A549 (cell line): ENCODE measurements around the gene CEP192. TPM values are rescaled to one million over a fixed set of nuclear protein-coding genes. Genes with fewer than 3 reads are reported as not detected.

Experiments
- ATAC-seq, 2 experiments: fragments of 200-7000 bp in 1 of 2; fragments of >200 bp in 1 of 2; cut with Nextera tagmentation in 1 of 2; cut with Tn5 transposase in 1 of 2; 3 replicates each; pipeline versions ENCODE4 v1.8.0 to v1.9.1; 2018 to 2020; ENCODE audit warnings: mild to moderate bottlenecking in 1 of 2, moderate library complexity in 1 of 2
- CTCF ChIA-PET: fragments of 300-600 bp; sonication (Branson Sonifier 250); formaldehyde crosslinking; extraction: SDS; loops from one replicate; lab custom pipeline; 2021; ENCODE audit warnings: antibody characterized with exemption, inconsistent platforms; lab: Yijun Ruan, JAX
- POLR2A ChIA-PET: fragments of 350-600 bp; formaldehyde crosslinking; extraction: SDS; loops from one replicate; lab custom pipeline; 2021; ENCODE audit warnings: antibody characterized with exemption, inconsistent platforms; lab: Yijun Ruan, JAX
- DNase-seq, 2 experiments: peaks; one replicate each; pipeline versions ENCODE4 v3.0.0 to v3.0.0-alpha.2; 2011 to 2016; ENCODE audit warnings: low read depth in 1 of 2, low spot score in 1 of 2
- FAIRE-seq: peaks from 2 replicates; lab custom pipeline; 2011; peaks lifted over from hg19 to GRCh38; lab: Jason Lieb, UNC
- H3K27ac ChIP-seq, 2 experiments: fragments of >200 bp; sonication (Bioruptor Twin); formaldehyde crosslinking; 3 replicates each; pipeline ENCODE4 v1.5.1; 2016 to 2017
- H3K4me1 ChIP-seq: fragments of >200 bp; sonication (Bioruptor Twin); formaldehyde crosslinking; 3 replicates; pipeline ENCODE4 v1.6.1; 2016
- H3K4me2 ChIP-seq: fragments of >200 bp; sonication (Bioruptor Twin); formaldehyde crosslinking; 3 replicates; pipeline ENCODE4 v1.6.1; 2016
- H3K4me3 ChIP-seq: fragments of >200 bp; sonication (Bioruptor Twin); formaldehyde crosslinking; 3 replicates; pipeline ENCODE4 v1.5.1; 2016
- H3K9me3 ChIP-seq: fragments of >200 bp; sonication (Bioruptor Twin); formaldehyde crosslinking; 3 replicates; pipeline ENCODE4 v1.6.1; 2016
- BHLHE40 ChIP-seq: IDR thresholded peaks from 2 replicates; pipeline ENCODE4 v1.6.1; 2012; ENCODE audit warnings: low read depth, low read length, inconsistent platforms
- CHD2 ChIP-seq: fragments of 150-350 bp; IDR thresholded peaks from 2 replicates; pipeline ENCODE4 v1.6.1; 2014; ENCODE audit warnings: low read length; ENCODE audit not compliant: partially characterized antibody
- CHD4 ChIP-seq: fragments of 200-600 bp; sonication (generic); IDR thresholded peaks from 2 replicates; pipeline ENCODE4 v1.6.1; 2016; ENCODE audit warnings: antibody characterized with exemption, mild to moderate bottlenecking, borderline replicate concordance
- EHF ChIP-seq: fragments of 250-450 bp; sonication (Bioruptor Pico); IDR thresholded peaks from 2 replicates; pipeline ENCODE4 v1.5.0; 2020; ENCODE audit warnings: mild to moderate bottlenecking
- ELK1 ChIP-seq: fragments of 150-350 bp; IDR thresholded peaks from 2 replicates; pipeline ENCODE4 v1.6.1; 2014; ENCODE audit warnings: low read depth, mild to moderate bottlenecking, low read length
- ESRRA ChIP-seq: fragments of 150-350 bp; IDR thresholded peaks from 2 replicates; pipeline ENCODE4 v1.6.1; 2014; ENCODE audit warnings: mild to moderate bottlenecking, low read length, borderline replicate concordance
- FOXS1 ChIP-seq: fragments of 250-450 bp; sonication (Bioruptor Pico); IDR thresholded peaks from 2 replicates; pipeline ENCODE4 v1.5.0; 2020; ENCODE audit warnings: mild to moderate bottlenecking, moderate library complexity
- GATA3 ChIP-seq: IDR thresholded peaks from 2 replicates; pipeline ENCODE4 v1.6.1; 2012; ENCODE audit warnings: borderline replicate concordance
- HES2 ChIP-seq: fragments of >200 bp; sonication (Bioruptor Twin); formaldehyde crosslinking; IDR thresholded peaks from 2 replicates; pipeline ENCODE4 v1.6.1; 2016
- MYC ChIP-seq: IDR thresholded peaks from 2 replicates; pipeline ENCODE4 v1.6.1; 2012; ENCODE audit warnings: mild to moderate bottlenecking, inconsistent platforms, low read length, improper control_type of control experiment, borderline replicate concordance
- NFE2L2 ChIP-seq: fragments of 150-350 bp; conservative IDR thresholded peaks from 2 replicates; pipeline ENCODE4 v1.6.1; 2014; ENCODE audit warnings: low read length
- NPAS2 ChIP-seq: fragments of 250-450 bp; sonication (Bioruptor Pico); IDR thresholded peaks from 2 replicates; pipeline ENCODE4 v1.8.0; 2022; ENCODE audit warnings: mild to moderate bottlenecking, moderate library complexity, borderline replicate concordance
- PBX3 ChIP-seq: IDR thresholded peaks from 2 replicates; pipeline ENCODE4 v1.6.1; 2012
- POLR2A ChIP-seq: IDR thresholded peaks from 2 replicates; pipeline ENCODE4 v1.6.1; 2012; ENCODE audit warnings: mild to moderate bottlenecking, low read length
- RARB ChIP-seq: fragments of 250-450 bp; sonication (Bioruptor Pico); IDR thresholded peaks from 2 replicates; pipeline ENCODE4 v1.8.0; 2021; ENCODE audit warnings: mild to moderate bottlenecking, moderate library complexity
- RCOR1 ChIP-seq: fragments of 150-350 bp; IDR thresholded peaks from 2 replicates; pipeline ENCODE4 v1.6.1; 2014; ENCODE audit warnings: antibody characterized with exemption, low read length, low read depth
- SMC3 ChIP-seq: fragments of >200 bp; sonication (Bioruptor Twin); formaldehyde crosslinking; IDR thresholded peaks from 3 replicates; pipeline ENCODE4 v1.6.1; 2018; ENCODE audit warnings: inconsistent platforms
- TFCP2L1 ChIP-seq: fragments of 250-450 bp; sonication (Bioruptor Pico); IDR thresholded peaks from 2 replicates; pipeline ENCODE4 v1.5.0; 2021; ENCODE audit warnings: mild to moderate bottlenecking
- TP53 ChIP-seq: fragments of 250-450 bp; sonication (Bioruptor Pico); IDR thresholded peaks from 2 replicates; pipeline ENCODE4 v1.5.0; 2021; ENCODE audit warnings: mild to moderate bottlenecking, moderate library complexity
- ZNF302 ChIP-seq: fragments of 250-450 bp; sonication (Bioruptor Pico); IDR thresholded peaks from 2 replicates; pipeline ENCODE4 v1.9.0; 2021; ENCODE audit warnings: inconsistent platforms, mild to moderate bottlenecking, moderate library complexity
- WGBS: methylation state at CpG from one replicate; pipeline ENCODE4 v1.1.6; 2017; ENCODE audit errors: missing lambda C conversion rate; 5-methylcytosine and 5-hydroxymethylcytosine counted together
- polyA plus RNA-seq, 4 experiments: library from polyadenylated mRNA; depleted of rRNA in 3 of 4; stranded (reverse); fragments of >200 nt; fragmentation: RNase III in 1 of 4; extraction: RNeasy Plus Mini Kit Qiagen cat#74134 plus additional on column Dnase treatment in 1 of 4; gene quantifications; 2 replicates in 3 of 4; 3 replicates in 1 of 4; pipeline ENCODE4 v1.2.3, GENCODE V29; 2011 to 2017
- TF ChIP-seq, protein P1 (sequence below): fragments of >200 bp; sonication (Bioruptor Twin); formaldehyde crosslinking; IDR thresholded peaks from 3 replicates; pipeline ENCODE4 v1.6.1; 2016
- TF ChIP-seq, protein P2 (sequence below): fragments of >200 bp; sonication (Bioruptor Twin); formaldehyde crosslinking; IDR thresholded peaks from 3 replicates; pipeline ENCODE4 v1.5.1; 2016
- TF ChIP-seq, protein P3 (sequence below): fragments of 200-600 bp; sonication (generic); IDR thresholded peaks from 2 replicates; pipeline ENCODE4 v1.6.1; 2016; ENCODE audit warnings: antibody characterized with exemption, mild to moderate bottlenecking, moderate library complexity

The CEP192 gene
- polyA plus RNA-seq, 2 of the 4 experiments (the other 2 are of a cell fraction): 8.9 to 21.1 TPM

- Histone ChIP-seq H3K4me1 (no peaks in the 10 kb centered on the region), H3K4me2 (no peak overlapping the region), H3K27ac (no peak overlapping the region), H3K4me3 (no peak overlapping the region), H3K9me3 (peaks cover 3% of the 10 kb centered on the region; the same call in 1 of the 3 replicates)
- FAIRE-seq (no peak), ATAC-seq (no peak), DNase-seq (no peak)
- POLR2A ChIA-PET: no interaction called here
- CTCF ChIA-PET: interaction anchor here (1.0 to 1.3 kb wide), 2 partner anchors 49 to 62 kb away, joined by 3 to 4 read pairs; no protein-coding TSS in a partner anchor
- WGBS: 61% methylated on average over 9 of the region's 16 CpGs
- no peak for TF ChIP-seq FOXS1 (CRISPR knock-in tag)
- TF ChIP-seq, protein P1, sequence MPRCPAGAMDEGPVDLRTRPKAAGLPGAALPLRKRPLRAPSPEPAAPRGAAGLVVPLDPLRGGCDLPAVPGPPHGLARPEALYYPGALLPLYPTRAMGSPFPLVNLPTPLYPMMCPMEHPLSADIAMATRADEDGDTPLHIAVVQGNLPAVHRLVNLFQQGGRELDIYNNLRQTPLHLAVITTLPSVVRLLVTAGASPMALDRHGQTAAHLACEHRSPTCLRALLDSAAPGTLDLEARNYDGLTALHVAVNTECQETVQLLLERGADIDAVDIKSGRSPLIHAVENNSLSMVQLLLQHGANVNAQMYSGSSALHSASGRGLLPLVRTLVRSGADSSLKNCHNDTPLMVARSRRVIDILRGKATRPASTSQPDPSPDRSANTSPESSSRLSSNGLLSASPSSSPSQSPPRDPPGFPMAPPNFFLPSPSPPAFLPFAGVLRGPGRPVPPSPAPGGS: no peak
- no peak for TF ChIP-seq TFCP2L1
- TF ChIP-seq NPAS2 (CRISPR knock-in tag): no peak
- no peak for TF ChIP-seq CHD2
- no peak for TF ChIP-seq ELK1
- no peak for TF ChIP-seq POLR2A
- TF ChIP-seq EHF: no peak
- TF ChIP-seq, protein P2, sequence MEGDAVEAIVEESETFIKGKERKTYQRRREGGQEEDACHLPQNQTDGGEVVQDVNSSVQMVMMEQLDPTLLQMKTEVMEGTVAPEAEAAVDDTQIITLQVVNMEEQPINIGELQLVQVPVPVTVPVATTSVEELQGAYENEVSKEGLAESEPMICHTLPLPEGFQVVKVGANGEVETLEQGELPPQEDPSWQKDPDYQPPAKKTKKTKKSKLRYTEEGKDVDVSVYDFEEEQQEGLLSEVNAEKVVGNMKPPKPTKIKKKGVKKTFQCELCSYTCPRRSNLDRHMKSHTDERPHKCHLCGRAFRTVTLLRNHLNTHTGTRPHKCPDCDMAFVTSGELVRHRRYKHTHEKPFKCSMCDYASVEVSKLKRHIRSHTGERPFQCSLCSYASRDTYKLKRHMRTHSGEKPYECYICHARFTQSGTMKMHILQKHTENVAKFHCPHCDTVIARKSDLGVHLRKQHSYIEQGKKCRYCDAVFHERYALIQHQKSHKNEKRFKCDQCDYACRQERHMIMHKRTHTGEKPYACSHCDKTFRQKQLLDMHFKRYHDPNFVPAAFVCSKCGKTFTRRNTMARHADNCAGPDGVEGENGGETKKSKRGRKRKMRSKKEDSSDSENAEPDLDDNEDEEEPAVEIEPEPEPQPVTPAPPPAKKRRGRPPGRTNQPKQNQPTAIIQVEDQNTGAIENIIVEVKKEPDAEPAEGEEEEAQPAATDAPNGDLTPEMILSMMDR: no peak
- TF ChIP-seq SMC3: no peak
Observed at GRCh38 chr18:13161276-13161899, 170.2 kb downstream of the CEP192 start.

GRCh38 chr18:13163167-13163927, 172.2 kb downstream of the CEP192 start:
- FAIRE-seq (no peak), ATAC-seq (no peak), DNase-seq (no peak)
- Histone ChIP-seq H3K4me3 (no peak overlapping the region), H3K9me3 (peaks cover under 1% of the 10 kb centered on the region; the same call in 1 of the 3 replicates), H3K4me2 (no peak overlapping the region), H3K4me1 (no peaks in the 10 kb centered on the region), H3K27ac (no peak overlapping the region)
- POLR2A ChIA-PET: no interaction called here
- CTCF ChIA-PET: no interaction called here
- no peak for TF ChIP-seq CHD2
- no peak for TF ChIP-seq RCOR1
- TF ChIP-seq MYC: no peak
- WGBS: 67% methylated on average over 9 of the region's 12 CpGs

DNA sequence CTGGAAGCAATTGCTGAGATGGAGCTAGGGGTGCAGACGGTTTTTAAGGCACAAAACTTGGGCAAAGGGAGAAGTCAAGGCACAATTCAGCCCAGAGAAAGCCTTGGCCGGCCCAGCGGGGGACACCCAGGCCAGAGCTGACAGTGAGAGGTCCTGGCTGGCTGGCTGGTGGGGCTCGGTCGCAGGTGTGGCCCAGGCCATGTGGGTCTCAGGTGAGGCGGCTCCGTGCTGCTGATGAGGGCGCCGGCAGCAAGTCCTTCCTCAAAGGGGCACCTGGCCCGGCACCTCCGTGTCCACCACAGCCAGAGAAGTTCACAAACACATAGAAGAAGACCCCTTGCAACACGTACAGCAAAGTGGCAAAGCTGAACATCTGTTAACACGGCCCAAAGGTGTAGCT, 173.2 kb downstream of the CEP192 start:
- no peaks in the 10 kb centered on the region for H3K4me1 ChIP-seq
- ATAC-seq: no peak
- no peak overlapping the region for H3K27ac ChIP-seq
- no peak for DNase-seq
- CTCF ChIA-PET: no interaction called here
- no peak overlapping the region for H3K4me2 ChIP-seq
- H3K4me3 ChIP-seq: no peak overlapping the region
- 67% methylated on average over 7 of the region's 13 CpGs for WGBS
- TF ChIP-seq HES2: no peak
- no peak for TF ChIP-seq TFCP2L1
- TF ChIP-seq ESRRA: no peak
- TF ChIP-seq BHLHE40: no peak
- TF ChIP-seq ZNF302 (CRISPR knock-in tag): no peak
- TF ChIP-seq GATA3: no peak
- no peak for TF ChIP-seq CHD4
- TF ChIP-seq CHD2: no peak
- TF ChIP-seq, protein P3, sequence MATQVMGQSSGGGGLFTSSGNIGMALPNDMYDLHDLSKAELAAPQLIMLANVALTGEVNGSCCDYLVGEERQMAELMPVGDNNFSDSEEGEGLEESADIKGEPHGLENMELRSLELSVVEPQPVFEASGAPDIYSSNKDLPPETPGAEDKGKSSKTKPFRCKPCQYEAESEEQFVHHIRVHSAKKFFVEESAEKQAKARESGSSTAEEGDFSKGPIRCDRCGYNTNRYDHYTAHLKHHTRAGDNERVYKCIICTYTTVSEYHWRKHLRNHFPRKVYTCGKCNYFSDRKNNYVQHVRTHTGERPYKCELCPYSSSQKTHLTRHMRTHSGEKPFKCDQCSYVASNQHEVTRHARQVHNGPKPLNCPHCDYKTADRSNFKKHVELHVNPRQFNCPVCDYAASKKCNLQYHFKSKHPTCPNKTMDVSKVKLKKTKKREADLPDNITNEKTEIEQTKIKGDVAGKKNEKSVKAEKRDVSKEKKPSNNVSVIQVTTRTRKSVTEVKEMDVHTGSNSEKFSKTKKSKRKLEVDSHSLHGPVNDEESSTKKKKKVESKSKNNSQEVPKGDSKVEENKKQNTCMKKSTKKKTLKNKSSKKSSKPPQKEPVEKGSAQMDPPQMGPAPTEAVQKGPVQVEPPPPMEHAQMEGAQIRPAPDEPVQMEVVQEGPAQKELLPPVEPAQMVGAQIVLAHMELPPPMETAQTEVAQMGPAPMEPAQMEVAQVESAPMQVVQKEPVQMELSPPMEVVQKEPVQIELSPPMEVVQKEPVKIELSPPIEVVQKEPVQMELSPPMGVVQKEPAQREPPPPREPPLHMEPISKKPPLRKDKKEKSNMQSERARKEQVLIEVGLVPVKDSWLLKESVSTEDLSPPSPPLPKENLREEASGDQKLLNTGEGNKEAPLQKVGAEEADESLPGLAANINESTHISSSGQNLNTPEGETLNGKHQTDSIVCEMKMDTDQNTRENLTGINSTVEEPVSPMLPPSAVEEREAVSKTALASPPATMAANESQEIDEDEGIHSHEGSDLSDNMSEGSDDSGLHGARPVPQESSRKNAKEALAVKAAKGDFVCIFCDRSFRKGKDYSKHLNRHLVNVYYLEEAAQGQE: no peak
- no peak for TF ChIP-seq RARB (CRISPR knock-in tag)
- no peak for TF ChIP-seq PBX3
- no peak for TF ChIP-seq TP53
- TF ChIP-seq NFE2L2: no peak
- no peak for TF ChIP-seq RCOR1
- H3K9me3 ChIP-seq: no peaks in the 10 kb centered on the region
- POLR2A ChIA-PET: no interaction called here
- no peak for FAIRE-seq
